Myocyte (in vitro differentiated cells): Measurements from ENCODE around the gene TVP23A. TPM values are rescaled to one million over a fixed set of nuclear protein-coding genes. Genes with fewer than 3 reads are reported as not detected.
"Not testable (repeated sequence)": the region's sequence is repeated elsewhere in the genome, so short reads cannot be mapped to it uniquely, and the experiment has no call there.

ENCODE experiments used
- DNase-seq: peaks from one replicate; pipeline ENCODE4 v3.0.0-alpha.2; 2012; ENCODE audit warnings: low read depth
- total RNA-seq: library from RNA; depleted of rRNA; stranded (reverse); fragments of >200 nt; gene quantifications from 2 replicates; pipeline ENCODE4 v1.2.3, GENCODE V29; 2014

TVP23A gene
- total RNA-seq, 1 donor from 2014 or later = not detected

- DNase-seq = no peak
Observed at GRCh38 chr16:10836174-10836853, 17.7 kb upstream of the TVP23A start.

GRCh38 chr16:10835281-10835931, 16.8 kb upstream of the TVP23A start:
- no peak for DNase-seq

- no peak for DNase-seq
Observed at GRCh38 chr16:10834766-10835165, 16.2 kb upstream of the TVP23A start.

GRCh38 chr16:10834130-10834529, 15.5 kb upstream of the TVP23A start:
- no peak for DNase-seq

- DNase-seq = no peak
Observed at GRCh38 chr16:10833271-10833670, 14.7 kb upstream of the TVP23A start.

GRCh38 chr16:10831894-10832886, 13.6 kb upstream of the TVP23A start:
- DNase-seq = no peak

GRCh38 chr16:10830240-10830639, 11.6 kb upstream of the TVP23A start:
- not testable (repeated sequence) for DNase-seq

GRCh38 chr16:10829390-10830098, 10.9 kb upstream of the TVP23A start:
- not testable (repeated sequence) for DNase-seq

GRCh38 chr16:10828851-10829366, 10.3 kb upstream of the TVP23A start:
- peak; percentile 89 for DNase-seq

- peak; percentile 91 for DNase-seq
Observed at GRCh38 chr16:10827691-10828341, 9.2 kb upstream of the TVP23A start.

- no peak for DNase-seq
Observed at GRCh38 chr16:10824111-10824893, 5.7 kb upstream of the TVP23A start.

- no peak for DNase-seq
Observed at GRCh38 chr16:10822702-10823101, 4.1 kb upstream of the TVP23A start.

GRCh38 chr16:10820546-10820945, 2.0 kb upstream of the TVP23A start:
- no peak for DNase-seq

- DNase-seq = no peak
Observed at GRCh38 chr16:10817514-10817913, 1.1 kb downstream of the TVP23A start.

- no peak for DNase-seq
Observed at GRCh38 chr16:10813099-10813455, 5.5 kb downstream of the TVP23A start.

GRCh38 chr16:10812312-10813098, 6.1 kb downstream of the TVP23A start:
- no peak for DNase-seq

GRCh38 chr16:10809706-10810105, 8.9 kb downstream of the TVP23A start:
- DNase-seq = no peak

GRCh38 chr16:10808850-10809249, 9.7 kb downstream of the TVP23A start:
- DNase-seq = no peak

- DNase-seq = no peak
Observed at GRCh38 chr16:10808218-10808617, 10.4 kb downstream of the TVP23A start.
